DMS 273 (cell line): Measurements from ENCODE around the gene THUMPD1.
"Not testable (repeated sequence)": the region's sequence is repeated elsewhere in the genome, so short reads cannot be mapped to it uniquely, and the experiment has no call there.

Experiments used
- DNase-seq: peaks from one replicate; lab custom pipeline; 2025; ENCODE audit not compliant: unreplicated experiment; lab: John Stamatoyannopoulos, UW

THUMPD1 gene

GRCh38 chr16:20741554-20742285 lies at the start of gene THUMPD1:
Gene THUMPD1 (minus strand): TSS chr16:20741818. CDS start chr16:20741739, 79 bp downstream.
- DNase-seq = peak; percentile 98

GRCh38 chr16:20789130-20789529 lies 47.5 kb upstream of the THUMPD1 start:
- no peak for DNase-seq

GRCh38 chr16:20784204-20784603 lies 42.6 kb upstream of the THUMPD1 start:
- DNase-seq = no peak

GRCh38 chr16:20782470-20782869 lies 40.9 kb upstream of the THUMPD1 start:
- no peak for DNase-seq

- DNase-seq = no peak
Observed at GRCh38 chr16:20781697-20782096, 40.1 kb upstream of the THUMPD1 start.

GRCh38 chr16:20774703-20775362 lies 33.2 kb upstream of the THUMPD1 start:
- peak; percentile 79 for DNase-seq

GRCh38 chr16:20773679-20774078 lies 32.1 kb upstream of the THUMPD1 start:
- DNase-seq = no peak

- no peak for DNase-seq
Observed at GRCh38 chr16:20768818-20769217, 27.2 kb upstream of the THUMPD1 start.

GRCh38 chr16:20768121-20768520 lies 26.5 kb upstream of the THUMPD1 start:
- DNase-seq = no peak

GRCh38 chr16:20767577-20767976 lies 26.0 kb upstream of the THUMPD1 start:
- DNase-seq = no peak

GRCh38 chr16:20766294-20766693 lies 24.7 kb upstream of the THUMPD1 start:
- no peak for DNase-seq

GRCh38 chr16:20765732-20766131 lies 24.1 kb upstream of the THUMPD1 start:
- DNase-seq = no peak

GRCh38 chr16:20764448-20764847 lies 22.8 kb upstream of the THUMPD1 start:
- DNase-seq = not testable (repeated sequence)

GRCh38 chr16:20763461-20764232 lies 22.0 kb upstream of the THUMPD1 start, which contains the start of gene ACSM3:
Gene ACSM3 (plus strand): TSS chr16:20764014. CDS start chr16:20770035, 6,021 bp downstream.
- DNase-seq = peak; percentile 71

GRCh38 chr16:20762404-20763123 lies 20.9 kb upstream of the THUMPD1 start:
- DNase-seq = no peak

- DNase-seq = no peak
Observed at GRCh38 chr16:20761175-20761574, 19.6 kb upstream of the THUMPD1 start.

GRCh38 chr16:20760346-20760745 lies 18.7 kb upstream of the THUMPD1 start:
- no peak for DNase-seq

- not testable (repeated sequence) for DNase-seq
Observed at GRCh38 chr16:20755799-20756198, 14.2 kb upstream of the THUMPD1 start.

- no peak for DNase-seq
Observed at GRCh38 chr16:20755238-20755637, 13.6 kb upstream of the THUMPD1 start.

- no peak for DNase-seq
Observed at GRCh38 chr16:20753727-20754126, 12.1 kb upstream of the THUMPD1 start.

- DNase-seq = no peak
Observed at GRCh38 chr16:20750558-20750957, 8.9 kb upstream of the THUMPD1 start.
